ENCODE data around the gene NME4.

Gene NME4

GRCh38 chr16:378821-379182 is 18.2 kb upstream of the NME4 start:
- no peaks in the 10 kb centered on the region for H4K20me1 ChIP-seq (ENCODE audit: insufficient read depth)
- H2AFZ ChIP-seq (ENCODE audit: low read depth): no peak overlapping the region
- no peaks in the 10 kb centered on the region for H3K36me3 ChIP-seq (ENCODE audit: insufficient read depth)
- H3K79me2 ChIP-seq (ENCODE audit: insufficient read depth, low read depth): no peaks in the 10 kb centered on the region; the same call in 1 of the 2 replicates
- H3K27ac ChIP-seq: no peak overlapping the region
- no peaks in the 10 kb centered on the region for H3K27me3 ChIP-seq (ENCODE audit: insufficient read depth, low read depth)
- H3K4me2 ChIP-seq: no peak overlapping the region
- H3K4me3 ChIP-seq (IDR thresholded peaks at IDR 0.05; ENCODE audit: insufficient read depth, low read depth, low read length): no peak overlapping the region
- peaks cover 15% of the 10 kb centered on the region for H3K4me1 ChIP-seq (ENCODE audit: low read depth, poor library complexity, severe bottlenecking)
- no peak for TF ChIP-seq CTCF (conservative IDR thresholded peaks at IDR 0.05; ENCODE audit: low read depth, low read length)
- H3K9ac ChIP-seq: no peak overlapping the region

- Histone ChIP-seq H3K4me2 (no peak overlapping the region), H3K27me3 (ENCODE audit: insufficient read depth, low read depth) (no peaks in the 10 kb centered on the region), H3K9ac (no peak overlapping the region), H3K79me2 (ENCODE audit: insufficient read depth, low read depth) (no peaks in the 10 kb centered on the region; the same call in 1 of the 2 replicates), H3K36me3 (ENCODE audit: insufficient read depth) (no peaks in the 10 kb centered on the region), H3K27ac (no peak overlapping the region), H4K20me1 (ENCODE audit: insufficient read depth) (no peaks in the 10 kb centered on the region), H3K4me1 (ENCODE audit: low read depth, poor library complexity, severe bottlenecking) (peaks cover 15% of the 10 kb centered on the region), H3K4me3 (IDR thresholded peaks at IDR 0.05; ENCODE audit: insufficient read depth, low read depth, low read length) (no peak overlapping the region), H2AFZ (ENCODE audit: low read depth) (no peak overlapping the region)
- TF ChIP-seq CTCF (conservative IDR thresholded peaks at IDR 0.05; ENCODE audit: low read depth, low read length): no peak
These were observed 17.6 kb upstream of the NME4 start for GRCh38 chr16:379183-379960.

GRCh38 chr16:379961-380761 is 16.8 kb upstream of the NME4 start:
- Histone ChIP-seq H3K79me2 (ENCODE audit: insufficient read depth, low read depth) (no peaks in the 10 kb centered on the region; the same call in 1 of the 2 replicates), H4K20me1 (ENCODE audit: insufficient read depth) (no peaks in the 10 kb centered on the region), H3K4me1 (ENCODE audit: low read depth, poor library complexity, severe bottlenecking) (peaks cover 15% of the 10 kb centered on the region), H3K36me3 (ENCODE audit: insufficient read depth) (no peaks in the 10 kb centered on the region), H3K4me2 (peak overlapping the region; percentile 83; the same call in 1 of the 2 replicates), H3K27ac (no peak overlapping the region), H3K9ac (no peak overlapping the region), H2AFZ (ENCODE audit: low read depth) (no peak overlapping the region), H3K27me3 (ENCODE audit: insufficient read depth, low read depth) (no peaks in the 10 kb centered on the region), H3K4me3 (IDR thresholded peaks at IDR 0.05; ENCODE audit: insufficient read depth, low read depth, low read length) (no peak overlapping the region)
- TF ChIP-seq CTCF (conservative IDR thresholded peaks at IDR 0.05; ENCODE audit: low read depth, low read length): no peak

GRCh38 chr16:380762-381011 is 16.3 kb upstream of the NME4 start:
- H3K9ac ChIP-seq: no peak overlapping the region; the same call in 1 of the 2 replicates
- peak overlapping the region; percentile 83 for H3K4me2 ChIP-seq
- peaks cover 17% of the 10 kb centered on the region for H3K4me1 ChIP-seq (ENCODE audit: low read depth, poor library complexity, severe bottlenecking)
- no peaks in the 10 kb centered on the region; the same call in 1 of the 2 replicates for H3K79me2 ChIP-seq (ENCODE audit: insufficient read depth, low read depth)
- H3K27me3 ChIP-seq (ENCODE audit: insufficient read depth, low read depth): no peaks in the 10 kb centered on the region
- H3K27ac ChIP-seq: no peak overlapping the region
- H4K20me1 ChIP-seq (ENCODE audit: insufficient read depth): no peaks in the 10 kb centered on the region
- no peak for TF ChIP-seq CTCF (conservative IDR thresholded peaks at IDR 0.05; ENCODE audit: low read depth, low read length)
- H3K36me3 ChIP-seq (ENCODE audit: insufficient read depth): no peaks in the 10 kb centered on the region
- no peak overlapping the region for H3K4me3 ChIP-seq (IDR thresholded peaks at IDR 0.05; ENCODE audit: insufficient read depth, low read depth, low read length)
- H2AFZ ChIP-seq (ENCODE audit: low read depth): no peak overlapping the region

Data from KMS-11 (cell line).